Fibroblast of skin of right quadriceps (primary cell): ENCODE data around the gene CXCL8.
A peak's percentile ranks its signal among the peaks of the same experiment; 100 is the strongest.
"Not testable (repeated sequence)": the region's sequence is repeated elsewhere in the genome, so short reads cannot be mapped to it uniquely, and the experiment has no call there.

Experiments
- DNase-seq: peaks from one replicate; pipeline ENCODE4 v3.0.0-alpha.2; 2013

Gene CXCL8

GRCh38 chr4:73743795-73744194, 3.4 kb downstream of the CXCL8 start:
- DNase-seq = no peak

GRCh38 chr4:73744203-73744602, 3.8 kb downstream of the CXCL8 start:
- no peak for DNase-seq

- no peak for DNase-seq
Observed at GRCh38 chr4:73750730-73751129, 10.4 kb downstream of the CXCL8 start.

GRCh38 chr4:73751166-73751565, 10.8 kb downstream of the CXCL8 start:
- DNase-seq = no peak

- no peak for DNase-seq
Observed at GRCh38 chr4:73751830-73752229, 11.5 kb downstream of the CXCL8 start.

- no peak for DNase-seq
Observed at GRCh38 chr4:73752424-73752823, 12.1 kb downstream of the CXCL8 start.

- DNase-seq = no peak
Observed at GRCh38 chr4:73753215-73753614, 12.8 kb downstream of the CXCL8 start.

- no peak for DNase-seq
Observed at GRCh38 chr4:73754934-73755333, 14.6 kb downstream of the CXCL8 start.

GRCh38 chr4:73759357-73759756, 19.0 kb downstream of the CXCL8 start:
- DNase-seq = peak; percentile 5

GRCh38 chr4:73761856-73762255, 21.5 kb downstream of the CXCL8 start:
- no peak for DNase-seq

GRCh38 chr4:73762409-73762808, 22.0 kb downstream of the CXCL8 start:
- DNase-seq = no peak

- no peak for DNase-seq
Observed at GRCh38 chr4:73763877-73764276, 23.5 kb downstream of the CXCL8 start.

- DNase-seq = peak; percentile 1
Observed at GRCh38 chr4:73764513-73764912, 24.1 kb downstream of the CXCL8 start.

- no peak for DNase-seq
Observed at GRCh38 chr4:73765296-73765695, 24.9 kb downstream of the CXCL8 start.

GRCh38 chr4:73770917-73771316, 30.5 kb downstream of the CXCL8 start:
- no peak for DNase-seq

GRCh38 chr4:73772363-73772762, 32.0 kb downstream of the CXCL8 start:
- no peak for DNase-seq

GRCh38 chr4:73774406-73774805, 34.0 kb downstream of the CXCL8 start:
- not testable (repeated sequence) for DNase-seq

- DNase-seq = peak; percentile 68
Observed at GRCh38 chr4:73776321-73776729, 36.0 kb downstream of the CXCL8 start.

GRCh38 chr4:73777612-73778011, 37.2 kb downstream of the CXCL8 start:
- peak; percentile 31 for DNase-seq

GRCh38 chr4:73780243-73780642, 39.9 kb downstream of the CXCL8 start:
- DNase-seq = no peak

- no peak for DNase-seq
Observed at GRCh38 chr4:73780834-73781233, 40.5 kb downstream of the CXCL8 start.

- no peak for DNase-seq
Observed at GRCh38 chr4:73788411-73788810, 48.0 kb downstream of the CXCL8 start.
